HepG2 (cell line): Measurements from ENCODE around the gene PSD. TPM values are rescaled to one million over a fixed set of nuclear protein-coding genes. Genes with fewer than 3 reads are reported as not detected.

Experiments used
- ATAC-seq: fragments of 200-7000 bp; cut with Tn5 transposase; 3 replicates; pipeline ENCODE4 v1.9.1; 2020; ENCODE audit warnings: mild to moderate bottlenecking, moderate library complexity
- BruUV-seq: library from RNA; stranded (reverse); fragments of 400-500 nt; replicated peaks from 2 replicates; lab custom pipeline; 2021; lab: Mats Ljungman, UMichigan
- CTCF ChIA-PET: fragments of 300-600 bp; formaldehyde crosslinking; extraction: SDS; loops from one replicate; lab custom pipeline; 2021; ENCODE audit warnings: low total read pairs, inconsistent platforms, low intra/inter-chr PET ratio; lab: Yijun Ruan, JAX
- POLR2A ChIA-PET: fragments of 350-600 bp; sonication (Branson Sonifier 250); formaldehyde crosslinking; loops from one replicate; lab custom pipeline; 2020; ENCODE audit warnings: antibody characterized with exemption, inconsistent platforms; lab: Yijun Ruan, JAX
- DNase-seq: peaks from one replicate; pipeline ENCODE4 v3.0.0-alpha.2; 2015; ENCODE audit warnings: low spot score
- FAIRE-seq: peaks from 3 replicates; lab custom pipeline; 2011; peaks lifted over from hg19 to GRCh38; lab: Jason Lieb, UNC
- H2AFZ ChIP-seq: one replicate; pipeline ENCODE4 v1.6.1; 2011; ENCODE audit warnings: low read length, inconsistent platforms
- H3K27ac ChIP-seq: fragments of 300-600 bp; 3 replicates; pipeline ENCODE4 v1.8.0; 2011; ENCODE audit warnings: mixed run types, mild to moderate bottlenecking, mixed read lengths, low read length, inconsistent platforms; ENCODE audit not compliant: insufficient read depth; ENCODE audit errors: extremely low read length
- H3K27me3 ChIP-seq, 2 experiments: fragments of 200-600 bp in 1 of 2; 2 replicates in 1 of 2; 3 replicates in 1 of 2; pipeline versions ENCODE4 v1.6.0 to v1.8.0; 2011; ENCODE audit warnings: low read length in 2 of 2, mild to moderate bottlenecking in 2 of 2, moderate library complexity in 2 of 2, inconsistent platforms in 1 of 2; ENCODE audit not compliant: insufficient read depth in 2 of 2, control insufficient read depth in 1 of 2
- H3K36me3 ChIP-seq, 2 experiments: fragments of 200-600 bp in 1 of 2; replicated peaks in 1 of 2; 2 replicates in 1 of 2; 3 replicates in 1 of 2; pipeline versions ENCODE4 v1.5.1 to v1.8.0; 2011; ENCODE audit warnings: low read length in 2 of 2, inconsistent platforms in 1 of 2; ENCODE audit not compliant: insufficient read depth in 2 of 2, control insufficient read depth in 1 of 2
- H3K4me1 ChIP-seq: 2 replicates; pipeline ENCODE4 v1.5.1; 2012; ENCODE audit warnings: low read length, inconsistent platforms; ENCODE audit not compliant: insufficient read depth
- H3K4me2 ChIP-seq: 2 replicates; pipeline ENCODE4 v1.6.0; 2011; ENCODE audit warnings: low read depth, low read length, inconsistent platforms
- H3K4me3 ChIP-seq, 3 experiments: fragments of 200-600 bp in 1 of 3; sonication (generic), shearing (Covaris generic) in 1 of 3; replicated peaks in 1 of 3; 2 replicates each; pipeline ENCODE4 v1.5.1; 2011 to 2016; ENCODE audit warnings: low read length in 3 of 3, inconsistent platforms in 2 of 3, low read depth in 2 of 3, mild to moderate bottlenecking in 2 of 3, control low read depth in 1 of 3, mixed read lengths in 1 of 3; ENCODE audit not compliant: insufficient read depth in 1 of 3
- H3K79me2 ChIP-seq: one replicate; pipeline ENCODE4 v1.6.1; 2011; ENCODE audit warnings: low read length, inconsistent platforms; ENCODE audit not compliant: insufficient read depth
- H3K9ac ChIP-seq: 2 replicates; pipeline ENCODE4 v1.6.0; 2011; ENCODE audit warnings: mild to moderate bottlenecking, low read depth, low read length, inconsistent platforms; ENCODE audit not compliant: insufficient read depth
- H3K9me3 ChIP-seq: 2 replicates; pipeline ENCODE4 v1.5.1; 2012; ENCODE audit warnings: mild to moderate bottlenecking, low read length
- H4K20me1 ChIP-seq: 2 replicates; pipeline ENCODE4 v1.6.0; 2011; ENCODE audit warnings: inconsistent platforms, mild to moderate bottlenecking, low read length, moderate library complexity; ENCODE audit not compliant: insufficient read depth
- KLF12 ChIP-seq: sonication (generic); formaldehyde crosslinking; IDR thresholded peaks from 2 replicates; pipeline ENCODE4 v1.4.0; 2020; ENCODE audit warnings: missing genetic modification reagents, borderline replicate concordance
- RAD21 ChIP-seq: fragments of 450-650 bp; formaldehyde crosslinking; IDR thresholded peaks from 2 replicates; pipeline ENCODE4 v1.5.0; 2020; ENCODE audit warnings: mild to moderate bottlenecking
- RFX5 ChIP-seq: IDR thresholded peaks from 2 replicates; pipeline ENCODE4 v1.6.1; 2011; ENCODE audit warnings: low read depth, low read length, improper control_type of control experiment
- SYNCRIP ChIP-seq: fragments of 200-400 bp; formaldehyde crosslinking; IDR thresholded peaks from 2 replicates; pipeline ENCODE4 v1.6.1; 2018; ENCODE audit warnings: mild to moderate bottlenecking, low read depth, low read length; ENCODE audit not compliant: insufficient read depth
- ZFYVE20 ChIP-seq: sonication (generic); formaldehyde crosslinking; IDR thresholded peaks from 2 replicates; pipeline ENCODE4 v1.8.0; 2023; ENCODE audit warnings: low read depth, mild to moderate bottlenecking, moderate library complexity, missing genetic modification reagents, borderline replicate concordance
- ZKSCAN8 ChIP-seq: IDR thresholded peaks from 2 replicates; pipeline ENCODE4 v1.6.1; 2016; ENCODE audit warnings: borderline replicate concordance, missing genetic modification reagents, missing compliant biosample characterization
- ZNF547 ChIP-seq: sonication (generic); formaldehyde crosslinking; IDR thresholded peaks from 2 replicates; pipeline ENCODE4 v1.5.1; 2020; ENCODE audit warnings: mild to moderate bottlenecking, missing genetic modification reagents
- WGBS: methylation state at CpG from one replicate; pipeline ENCODE4 v1.1.6; 2017; ENCODE audit warnings: low lambda C conversion rate; 5-methylcytosine and 5-hydroxymethylcytosine counted together
- in situ Hi-C: cut with HindIII; loops from 2 replicates; pipeline ENCODE4 v1.10.0; 2017; ENCODE audit warnings: low pct_unique_long_range_greater_than_20kb; ENCODE audit not compliant: extremely low pct_ligation_motif_present
- intact Hi-C: fragments of 100-400 bp; cut with micrococcal nuclease; formaldehyde crosslinking; loops from one replicate; pipeline ENCODE4 v1.10.0; 2022; ENCODE audit not compliant: unreplicated experiment
- polyA plus RNA-seq, 8 experiments: library from polyadenylated mRNA; depleted of rRNA in 3 of 8; stranded (reverse) in 7 of 8; unstranded in 1 of 8; fragments of >200 nt; fragmentation: Illumina TruSeq in 4 of 8; extraction: Trizol in 4 of 8; gene quantifications; 2 replicates each; pipeline versions ENCODE4 v1.2.1 to v1.2.3, GENCODE V29; 2011 to 2016; ENCODE audit warnings: low read depth in 4 of 8, missing spikeins in 1 of 8, mixed read lengths in 1 of 8; ENCODE audit not compliant: insufficient read depth in 1 of 8
- total RNA-seq, 5 experiments: library from RNA; depleted of rRNA; stranded (reverse); fragments of >200 nt; fragmentation: Illumina TruSeq; extraction: Trizol; gene quantifications; 2 replicates each; pipeline ENCODE4 v1.2.3, GENCODE V29; 2016; ENCODE audit warnings: low read depth in 1 of 5
- TF ChIP-seq, protein P1 (sequence below): sonication (generic); formaldehyde crosslinking; IDR thresholded peaks from 2 replicates; pipeline ENCODE4 v1.4.0; 2020; ENCODE audit warnings: missing genetic modification reagents, borderline replicate concordance
- TF ChIP-seq, protein P2 (sequence below): sonication (generic); formaldehyde crosslinking; IDR thresholded peaks from 2 replicates; pipeline ENCODE4 v1.4.0; 2020; ENCODE audit warnings: missing genetic modification reagents, mild to moderate bottlenecking, borderline replicate concordance

PSD gene
- total and polyA plus RNA-seq, 2 of the 13 experiments (the other 11 are each of a cell fraction or from before 2014, with no cell fraction given) = 0.35 to 0.58 TPM

DNA sequence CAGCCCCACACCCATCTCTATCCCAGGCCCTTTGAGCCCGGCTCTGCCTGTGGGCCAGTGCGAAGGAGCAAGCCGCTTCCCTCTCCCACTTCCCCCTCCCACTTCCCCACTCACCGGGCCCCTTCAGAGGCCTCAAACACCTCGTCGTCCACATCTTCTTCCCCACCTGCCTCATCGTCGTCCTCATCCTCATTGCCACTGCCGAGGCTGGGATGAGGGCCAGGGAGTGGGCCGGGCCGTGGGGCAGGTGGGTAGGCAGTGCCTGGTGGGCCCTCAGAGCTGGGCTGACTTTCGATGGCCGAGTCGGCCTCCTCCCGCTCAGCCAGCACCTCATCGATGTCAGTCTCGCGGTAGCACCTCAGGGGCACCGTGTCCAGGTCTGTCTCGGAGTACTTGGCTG is 3.8 kb downstream of the PSD start:
- peaks cover 15 to 65% of the 10 kb centered on the region in 2 experiments for H3K27me3 ChIP-seq
- POLR2A ChIA-PET = no interaction called here
- H2AFZ ChIP-seq = no peak overlapping the region
- ATAC-seq = no peak
- WGBS = under 1% methylated on average over 14 of the region's 20 CpGs
- H3K36me3 ChIP-seq = no peaks in the 10 kb centered on the region
- no TSS peak for BruUV-seq
- FAIRE-seq = no peak
- peak overlapping the region; percentile 7; the same call in 1 of the 2 replicates for H3K4me2 ChIP-seq
- CTCF ChIA-PET = no interaction called here
- H3K79me2 ChIP-seq = no peaks in the 10 kb centered on the region
- intact Hi-C loops (no loop called here), in situ Hi-C loops (no loop called here)
- H3K4me3 ChIP-seq = no peak overlapping the region; a peak in 1 of 6 replicates
- H3K9me3 ChIP-seq = no peaks in the 10 kb centered on the region
- peaks cover 3% of the 10 kb centered on the region; the same call in 1 of the 2 replicates for H4K20me1 ChIP-seq
- H3K27ac ChIP-seq = no peak overlapping the region
- peaks cover 24% of the 10 kb centered on the region for H3K4me1 ChIP-seq
- no peak for DNase-seq
- no peak overlapping the region for H3K9ac ChIP-seq
- no peak for TF ChIP-seq ZKSCAN8 (CRISPR knock-in tag)
- TF ChIP-seq SYNCRIP = no peak
- no peak for TF ChIP-seq KLF12 (CRISPR knock-in tag)
- TF ChIP-seq ZFYVE20 (CRISPR knock-in tag) = no peak
- no peak for TF ChIP-seq RAD21 (CRISPR knock-in tag)
- TF ChIP-seq, protein P1, sequence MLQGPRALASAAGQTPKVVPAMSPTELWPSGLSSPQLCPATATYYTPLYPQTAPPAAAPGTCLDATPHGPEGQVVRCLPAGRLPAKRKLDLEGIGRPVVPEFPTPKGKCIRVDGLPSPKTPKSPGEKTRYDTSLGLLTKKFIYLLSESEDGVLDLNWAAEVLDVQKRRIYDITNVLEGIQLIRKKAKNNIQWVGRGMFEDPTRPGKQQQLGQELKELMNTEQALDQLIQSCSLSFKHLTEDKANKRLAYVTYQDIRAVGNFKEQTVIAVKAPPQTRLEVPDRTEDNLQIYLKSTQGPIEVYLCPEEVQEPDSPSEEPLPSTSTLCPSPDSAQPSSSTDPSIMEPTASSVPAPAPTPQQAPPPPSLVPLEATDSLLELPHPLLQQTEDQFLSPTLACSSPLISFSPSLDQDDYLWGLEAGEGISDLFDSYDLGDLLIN (CRISPR knock-in tag) = no peak
- TF ChIP-seq RFX5 = no peak
- no peak for TF ChIP-seq ZNF547 (CRISPR knock-in tag)
- TF ChIP-seq, protein P2, sequence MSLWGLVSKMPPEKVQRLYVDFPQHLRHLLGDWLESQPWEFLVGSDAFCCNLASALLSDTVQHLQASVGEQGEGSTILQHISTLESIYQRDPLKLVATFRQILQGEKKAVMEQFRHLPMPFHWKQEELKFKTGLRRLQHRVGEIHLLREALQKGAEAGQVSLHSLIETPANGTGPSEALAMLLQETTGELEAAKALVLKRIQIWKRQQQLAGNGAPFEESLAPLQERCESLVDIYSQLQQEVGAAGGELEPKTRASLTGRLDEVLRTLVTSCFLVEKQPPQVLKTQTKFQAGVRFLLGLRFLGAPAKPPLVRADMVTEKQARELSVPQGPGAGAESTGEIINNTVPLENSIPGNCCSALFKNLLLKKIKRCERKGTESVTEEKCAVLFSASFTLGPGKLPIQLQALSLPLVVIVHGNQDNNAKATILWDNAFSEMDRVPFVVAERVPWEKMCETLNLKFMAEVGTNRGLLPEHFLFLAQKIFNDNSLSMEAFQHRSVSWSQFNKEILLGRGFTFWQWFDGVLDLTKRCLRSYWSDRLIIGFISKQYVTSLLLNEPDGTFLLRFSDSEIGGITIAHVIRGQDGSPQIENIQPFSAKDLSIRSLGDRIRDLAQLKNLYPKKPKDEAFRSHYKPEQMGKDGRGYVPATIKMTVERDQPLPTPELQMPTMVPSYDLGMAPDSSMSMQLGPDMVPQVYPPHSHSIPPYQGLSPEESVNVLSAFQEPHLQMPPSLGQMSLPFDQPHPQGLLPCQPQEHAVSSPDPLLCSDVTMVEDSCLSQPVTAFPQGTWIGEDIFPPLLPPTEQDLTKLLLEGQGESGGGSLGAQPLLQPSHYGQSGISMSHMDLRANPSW (CRISPR knock-in tag) = no peak
